ENCODE data around the gene PSD4. TPM values are rescaled to one million over a fixed set of nuclear protein-coding genes. Genes with fewer than 3 reads are reported as not detected.

PSD4 gene
- total and polyA plus RNA-seq, 2 donors from 2014 or later, result 16.2 to 42.0 TPM

- TF ChIP-seq, protein P1, sequence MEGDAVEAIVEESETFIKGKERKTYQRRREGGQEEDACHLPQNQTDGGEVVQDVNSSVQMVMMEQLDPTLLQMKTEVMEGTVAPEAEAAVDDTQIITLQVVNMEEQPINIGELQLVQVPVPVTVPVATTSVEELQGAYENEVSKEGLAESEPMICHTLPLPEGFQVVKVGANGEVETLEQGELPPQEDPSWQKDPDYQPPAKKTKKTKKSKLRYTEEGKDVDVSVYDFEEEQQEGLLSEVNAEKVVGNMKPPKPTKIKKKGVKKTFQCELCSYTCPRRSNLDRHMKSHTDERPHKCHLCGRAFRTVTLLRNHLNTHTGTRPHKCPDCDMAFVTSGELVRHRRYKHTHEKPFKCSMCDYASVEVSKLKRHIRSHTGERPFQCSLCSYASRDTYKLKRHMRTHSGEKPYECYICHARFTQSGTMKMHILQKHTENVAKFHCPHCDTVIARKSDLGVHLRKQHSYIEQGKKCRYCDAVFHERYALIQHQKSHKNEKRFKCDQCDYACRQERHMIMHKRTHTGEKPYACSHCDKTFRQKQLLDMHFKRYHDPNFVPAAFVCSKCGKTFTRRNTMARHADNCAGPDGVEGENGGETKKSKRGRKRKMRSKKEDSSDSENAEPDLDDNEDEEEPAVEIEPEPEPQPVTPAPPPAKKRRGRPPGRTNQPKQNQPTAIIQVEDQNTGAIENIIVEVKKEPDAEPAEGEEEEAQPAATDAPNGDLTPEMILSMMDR (IDR thresholded peaks at IDR 0.05; ENCODE audit: borderline replicate concordance, extremely low read depth, insufficient read depth), result no peak
- Histone ChIP-seq H3K9me3 (ENCODE audit: control insufficient read depth in 2 of 3, insufficient read depth in 1 of 3, low read length in 3 of 3) (no peaks in the 10 kb centered on the region), H3K9ac (ENCODE audit: low read length in 3 of 3) (peak overlapping the region in 1 of 3 donors; percentile 43), H3K4me1 (ENCODE audit: control insufficient read depth in 2 of 3, insufficient read depth in 2 of 3, low read depth in 1 of 3, low read length in 3 of 3) (peaks cover 0 to 62% (median 45%) of the 10 kb centered on the region in 3 donors), H3K27ac (ENCODE audit: low read depth in 2 of 2, low read length in 2 of 2) (peak overlapping the region; percentile 11 to 61), H3K27me3 (ENCODE audit: control insufficient read depth, insufficient read depth, low read length) (no peaks in the 10 kb centered on the region), H3K4me3 (ENCODE audit: low read length in 3 of 3) (no peak overlapping the region), H3K36me3 (ENCODE audit: control insufficient read depth in 2 of 3, insufficient read depth in 3 of 3, low read length in 3 of 3) (peaks cover 10 to 54% (median 23%) of the 10 kb centered on the region in 3 donors)
- FAIRE-seq, result no peak
- intact Hi-C loops (cut with DNase I), result loop anchor here (5.0 kb wide), 1 partner anchor 122 kb away; no protein-coding TSS in a partner anchor
- no peak for DNase-seq
These were observed 71.5 kb downstream of the PSD4 start for GRCh38 chr2:113245276-113245711.

GRCh38 chr2:113246606-113247005 is 72.8 kb downstream of the PSD4 start:
- DNase-seq (no peak), FAIRE-seq (no peak)
- Histone ChIP-seq H3K27ac (ENCODE audit: low read depth in 2 of 2, low read length in 2 of 2) (peak overlapping the region; percentile 11 to 30), H3K36me3 (ENCODE audit: control insufficient read depth in 2 of 3, insufficient read depth in 3 of 3, low read length in 3 of 3) (peaks cover 8 to 47% (median 23%) of the 10 kb centered on the region in 3 donors), H3K4me3 (ENCODE audit: low read length in 3 of 3) (no peak overlapping the region), H3K9me3 (ENCODE audit: control insufficient read depth in 2 of 3, insufficient read depth in 1 of 3, low read length in 3 of 3) (no peaks in the 10 kb centered on the region), H3K9ac (ENCODE audit: low read length in 3 of 3) (peak overlapping the region in 1 of 3 donors; percentile 43), H3K4me1 (ENCODE audit: control insufficient read depth in 2 of 3, insufficient read depth in 2 of 3, low read depth in 1 of 3, low read length in 3 of 3) (peaks cover 0 to 52% (median 36%) of the 10 kb centered on the region in 3 donors), H3K27me3 (ENCODE audit: control insufficient read depth, insufficient read depth, low read length) (no peaks in the 10 kb centered on the region)
- intact Hi-C loops (cut with DNase I), result loop anchor here (5.0 kb wide), 1 partner anchor 121 kb away; no protein-coding TSS in a partner anchor
- TF ChIP-seq, protein P1 (IDR thresholded peaks at IDR 0.05; ENCODE audit: borderline replicate concordance, extremely low read depth, insufficient read depth), result no peak

DNA sequence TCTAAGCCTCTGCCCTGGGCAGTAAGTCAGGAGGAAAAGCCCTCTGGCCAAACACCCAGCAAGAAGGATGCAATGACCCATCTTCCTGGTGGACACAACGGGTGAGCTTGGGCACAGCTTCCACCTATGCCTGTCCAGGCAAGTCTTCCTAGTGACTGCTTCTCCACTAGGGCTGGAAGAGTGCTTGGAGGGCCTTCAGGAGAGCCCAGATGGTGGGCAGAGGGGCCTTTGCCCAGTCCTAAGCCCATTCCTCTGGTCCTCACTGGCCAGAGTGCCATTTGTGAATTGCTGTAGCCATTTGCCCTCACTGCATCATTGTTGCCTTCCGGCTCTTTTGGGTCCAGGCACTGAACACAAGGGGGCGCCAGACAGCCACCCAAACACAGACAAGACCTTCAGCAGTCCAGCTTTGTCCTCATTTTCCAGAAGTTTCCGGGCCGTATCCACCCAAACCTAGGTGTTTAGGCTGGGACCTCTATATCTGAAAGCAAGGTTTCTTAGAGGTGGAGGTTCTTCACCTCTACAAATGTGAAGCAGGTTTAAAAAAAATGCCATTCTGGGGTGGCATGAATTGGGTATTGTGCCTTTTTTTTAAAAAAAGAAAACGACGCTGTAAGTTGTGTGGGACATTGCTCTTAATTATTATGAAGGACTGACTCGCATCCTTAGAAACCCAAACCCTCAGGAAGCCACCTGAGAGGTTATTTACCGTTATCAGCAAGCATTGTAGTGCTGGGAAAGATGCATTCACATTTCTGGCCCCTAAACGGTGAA is 75.4 kb downstream of the PSD4 start:
- Histone ChIP-seq H3K9me3 (ENCODE audit: control insufficient read depth in 2 of 3, insufficient read depth in 1 of 3, low read length in 3 of 3) (no peaks in the 10 kb centered on the region), H3K4me1 (ENCODE audit: control insufficient read depth in 2 of 3, insufficient read depth in 2 of 3, low read depth in 1 of 3, low read length in 3 of 3) (peaks cover 0 to 41% (median 34%) of the 10 kb centered on the region in 3 donors), H3K27ac (ENCODE audit: low read depth in 2 of 2, low read length in 2 of 2) (peak overlapping the region; percentile 61 to 68), H3K9ac (ENCODE audit: low read length in 3 of 3) (peak overlapping the region in 1 of 3 donors; percentile 27), H3K4me3 (ENCODE audit: low read length in 3 of 3) (no peak overlapping the region), H3K36me3 (ENCODE audit: control insufficient read depth in 2 of 3, insufficient read depth in 3 of 3, low read length in 3 of 3) (peaks cover 4 to 26% (median 13%) of the 10 kb centered on the region in 3 donors), H3K27me3 (ENCODE audit: control insufficient read depth, insufficient read depth, low read length) (no peaks in the 10 kb centered on the region)
- intact Hi-C loops (cut with DNase I), result loop anchor here (5.0 kb wide), 1 partner anchor 118 kb away; no protein-coding TSS in a partner anchor
- no peak for FAIRE-seq
- DNase-seq, result peak; percentile 77 to 88 (median 84)
- TF ChIP-seq, protein P1 (IDR thresholded peaks at IDR 0.05; ENCODE audit: borderline replicate concordance, extremely low read depth, insufficient read depth), result peak; percentile 87

All from kidney (tissue), 14 donors.